GM12872 (cell line): ENCODE measurements around the gene HEPACAM2.

Experiments used
- TF ChIP-seq, protein P1 (sequence below): IDR thresholded peaks from 3 replicates; pipeline ENCODE4 v1.5.1; 2011; ENCODE audit warnings: low read depth, mild to moderate bottlenecking, low read length, moderate library complexity; ENCODE audit not compliant: insufficient read depth

The HEPACAM2 gene

DNA sequence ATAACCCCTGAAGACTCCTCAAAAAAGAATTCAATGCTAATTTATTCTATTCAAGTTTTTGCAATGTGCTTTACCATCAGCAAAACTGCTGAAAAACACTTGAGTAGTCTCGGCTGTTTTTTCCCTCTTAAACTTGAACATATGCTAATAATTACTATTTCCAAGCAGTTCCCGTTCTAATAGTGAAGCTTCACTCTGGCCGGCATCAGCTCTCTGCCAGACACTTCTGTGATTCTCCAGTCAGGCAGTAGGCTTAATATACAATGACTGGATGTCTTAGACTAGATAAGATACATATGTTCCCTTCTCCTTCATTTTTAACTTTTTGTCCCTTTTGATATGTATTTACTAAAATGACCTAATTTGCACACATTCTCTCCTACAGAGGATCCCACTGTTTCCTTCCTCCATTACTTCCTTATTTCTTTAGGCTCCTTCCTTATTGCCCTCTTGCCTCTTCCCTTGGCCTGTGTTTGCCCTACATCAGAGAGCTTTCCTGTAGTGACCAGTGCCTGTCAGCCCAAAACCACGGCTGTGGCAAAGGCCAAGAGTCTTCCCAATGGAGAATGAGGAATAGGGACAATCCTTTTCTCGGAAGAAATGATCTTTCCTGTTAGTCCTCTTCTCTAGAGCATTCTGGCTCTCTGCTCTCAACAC, 23.5 kb downstream of the HEPACAM2 start:
- TF ChIP-seq, protein P1, sequence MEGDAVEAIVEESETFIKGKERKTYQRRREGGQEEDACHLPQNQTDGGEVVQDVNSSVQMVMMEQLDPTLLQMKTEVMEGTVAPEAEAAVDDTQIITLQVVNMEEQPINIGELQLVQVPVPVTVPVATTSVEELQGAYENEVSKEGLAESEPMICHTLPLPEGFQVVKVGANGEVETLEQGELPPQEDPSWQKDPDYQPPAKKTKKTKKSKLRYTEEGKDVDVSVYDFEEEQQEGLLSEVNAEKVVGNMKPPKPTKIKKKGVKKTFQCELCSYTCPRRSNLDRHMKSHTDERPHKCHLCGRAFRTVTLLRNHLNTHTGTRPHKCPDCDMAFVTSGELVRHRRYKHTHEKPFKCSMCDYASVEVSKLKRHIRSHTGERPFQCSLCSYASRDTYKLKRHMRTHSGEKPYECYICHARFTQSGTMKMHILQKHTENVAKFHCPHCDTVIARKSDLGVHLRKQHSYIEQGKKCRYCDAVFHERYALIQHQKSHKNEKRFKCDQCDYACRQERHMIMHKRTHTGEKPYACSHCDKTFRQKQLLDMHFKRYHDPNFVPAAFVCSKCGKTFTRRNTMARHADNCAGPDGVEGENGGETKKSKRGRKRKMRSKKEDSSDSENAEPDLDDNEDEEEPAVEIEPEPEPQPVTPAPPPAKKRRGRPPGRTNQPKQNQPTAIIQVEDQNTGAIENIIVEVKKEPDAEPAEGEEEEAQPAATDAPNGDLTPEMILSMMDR, result no peak

DNA sequence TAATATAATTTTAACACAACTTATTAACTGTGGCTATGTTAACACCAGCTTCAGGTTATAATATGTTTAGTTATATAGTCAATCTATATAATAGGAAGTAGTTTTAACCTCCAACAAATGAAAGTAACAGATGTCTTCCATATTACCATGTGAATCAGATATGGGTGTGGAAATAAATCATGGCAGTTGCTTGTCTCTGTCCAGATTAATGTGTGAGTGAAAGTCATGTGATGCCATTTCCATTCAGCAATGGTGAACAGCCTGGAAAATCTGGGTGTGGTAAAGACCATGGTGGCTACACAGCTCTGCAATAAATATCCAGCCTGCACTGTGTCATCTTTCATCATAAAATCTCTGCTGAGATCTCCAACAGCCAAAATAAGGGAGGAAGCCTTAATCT, 27.8 kb downstream of the HEPACAM2 start:
- TF ChIP-seq, protein P1, result no peak

DNA sequence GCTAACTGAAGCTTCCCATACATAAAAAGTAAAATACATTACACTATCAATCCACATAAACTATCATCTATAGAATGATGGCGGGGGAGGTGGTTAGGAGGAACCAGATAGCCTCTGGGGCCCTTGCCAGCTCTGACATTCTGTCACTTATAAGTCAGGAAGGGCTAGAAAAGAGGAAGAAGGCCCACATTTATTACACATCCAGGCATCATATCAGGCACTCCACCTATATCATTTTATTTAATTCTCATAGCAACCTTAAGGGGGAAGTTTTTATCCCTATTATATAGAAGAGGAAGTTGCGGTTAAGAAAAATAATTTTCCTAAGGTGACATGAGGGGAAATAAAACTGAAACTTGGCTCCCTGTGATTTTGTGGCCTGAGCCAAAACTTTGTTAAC, 29.9 kb downstream of the HEPACAM2 start:
- TF ChIP-seq, protein P1, result no peak

DNA sequence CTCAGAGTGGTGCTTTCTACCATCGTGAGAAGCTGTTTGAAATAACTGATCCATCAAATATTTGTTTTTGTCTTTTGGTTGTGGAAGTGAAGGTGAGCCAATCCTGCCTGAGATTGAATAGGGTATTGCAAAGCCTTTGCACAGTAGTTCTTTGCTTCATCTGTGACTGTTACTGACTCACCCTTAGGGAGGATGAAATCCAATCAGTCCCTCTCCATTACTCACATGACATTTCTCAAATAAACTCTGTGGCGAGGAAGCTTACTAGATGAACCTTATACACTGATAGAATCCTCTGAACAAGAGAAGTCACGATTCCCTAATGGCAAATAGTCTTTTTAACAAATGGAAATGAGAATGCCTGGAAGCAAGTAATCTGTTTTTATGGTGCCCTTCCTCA, 31.9 kb downstream of the HEPACAM2 start:
- TF ChIP-seq, protein P1, result no peak

DNA sequence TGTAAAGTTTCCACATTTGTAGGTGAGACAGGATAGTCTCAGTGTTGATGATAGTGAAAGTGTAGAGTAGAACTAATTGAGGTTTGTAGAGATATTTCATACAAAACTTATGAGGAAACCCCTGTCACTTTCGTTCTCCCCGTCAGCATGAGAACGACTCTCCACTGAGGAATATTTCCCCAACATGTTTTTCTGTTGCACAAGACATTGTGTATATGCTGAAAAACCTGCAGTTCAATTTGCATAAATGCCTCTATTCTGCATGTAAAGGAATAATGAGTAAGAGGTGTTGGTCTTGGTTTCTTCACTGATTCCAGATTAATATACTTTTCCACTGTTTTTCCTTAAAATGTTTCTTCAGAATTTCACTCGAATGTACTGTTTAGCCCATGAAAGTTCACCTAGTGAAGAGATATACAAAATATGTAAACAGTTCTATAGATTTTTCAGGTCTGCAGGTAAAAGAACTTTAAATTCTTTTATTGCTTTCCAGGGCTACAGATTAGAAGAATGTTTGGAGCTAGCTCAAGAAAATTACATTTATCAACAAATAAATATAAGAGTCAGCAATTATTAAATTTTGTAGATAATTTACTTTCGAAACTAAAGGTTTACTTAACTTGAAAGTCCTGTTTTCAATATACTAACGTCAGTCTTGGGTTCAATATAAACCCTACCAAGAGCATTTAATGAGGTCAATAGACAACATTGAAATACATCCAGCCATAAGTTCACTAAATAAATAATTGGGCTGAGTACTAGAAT, 37.2 kb downstream of the HEPACAM2 start:
- TF ChIP-seq, protein P1, result no peak

DNA sequence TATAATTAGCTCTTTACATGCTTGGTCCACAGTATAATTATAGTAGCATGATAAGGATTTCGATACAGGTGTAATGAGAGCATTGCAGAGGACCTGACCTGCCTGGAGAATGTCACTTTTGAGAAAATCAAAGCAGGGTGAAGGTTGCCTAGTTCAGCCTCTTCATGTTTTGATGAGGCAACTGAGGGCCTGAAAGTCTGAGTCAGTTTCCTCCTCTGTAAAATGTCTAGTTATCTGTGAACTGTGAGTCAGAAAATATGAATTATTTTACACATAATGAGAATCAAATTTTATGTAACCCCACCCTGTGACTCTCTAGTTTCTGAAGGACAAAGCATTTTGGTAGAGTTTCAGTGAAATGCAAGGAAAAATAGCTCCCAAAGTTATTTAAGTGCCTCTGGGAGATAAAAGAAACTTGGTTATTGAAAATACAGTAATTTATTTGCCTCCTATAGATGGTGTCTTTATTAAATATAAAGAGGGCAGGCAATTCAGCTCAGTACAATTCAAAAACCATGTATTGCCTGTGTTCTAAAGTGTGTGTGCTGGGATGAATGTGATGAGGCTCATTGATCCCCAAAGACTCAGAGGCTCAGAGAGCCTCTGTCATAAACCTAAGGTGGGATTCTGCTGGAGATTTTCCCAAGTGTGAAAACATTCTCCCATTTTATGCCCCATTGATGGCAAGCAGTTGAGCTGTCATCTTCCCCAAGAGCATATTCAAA, 40.8 kb downstream of the HEPACAM2 start:
- TF ChIP-seq, protein P1, result no peak

DNA sequence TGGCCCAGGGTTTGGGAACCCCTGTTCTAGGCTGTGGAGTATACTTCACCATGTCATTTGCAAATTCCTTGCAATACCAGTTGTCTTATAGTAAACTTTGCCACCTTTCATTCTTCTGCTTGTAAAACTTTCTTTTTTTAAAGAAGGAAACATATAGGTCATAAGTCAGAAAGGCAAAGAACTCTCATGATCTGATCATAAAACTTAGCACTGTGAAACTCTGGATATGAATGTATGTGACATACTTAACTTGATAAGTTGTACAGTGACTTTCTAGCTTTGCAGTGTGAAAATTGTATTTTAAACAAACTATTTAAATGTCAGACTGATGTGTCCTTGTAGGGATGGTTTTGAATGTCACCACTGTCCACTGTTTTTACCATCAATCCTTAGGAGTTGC, 47.1 kb downstream of the HEPACAM2 start:
- TF ChIP-seq, protein P1, result no peak
